GDM1 (cell line): ENCODE data around the gene DNAH17.

Experiments used
- DNase-seq: peaks from one replicate; lab custom pipeline; 2025; lab: John Stamatoyannopoulos, UW

The DNAH17 gene

DNA sequence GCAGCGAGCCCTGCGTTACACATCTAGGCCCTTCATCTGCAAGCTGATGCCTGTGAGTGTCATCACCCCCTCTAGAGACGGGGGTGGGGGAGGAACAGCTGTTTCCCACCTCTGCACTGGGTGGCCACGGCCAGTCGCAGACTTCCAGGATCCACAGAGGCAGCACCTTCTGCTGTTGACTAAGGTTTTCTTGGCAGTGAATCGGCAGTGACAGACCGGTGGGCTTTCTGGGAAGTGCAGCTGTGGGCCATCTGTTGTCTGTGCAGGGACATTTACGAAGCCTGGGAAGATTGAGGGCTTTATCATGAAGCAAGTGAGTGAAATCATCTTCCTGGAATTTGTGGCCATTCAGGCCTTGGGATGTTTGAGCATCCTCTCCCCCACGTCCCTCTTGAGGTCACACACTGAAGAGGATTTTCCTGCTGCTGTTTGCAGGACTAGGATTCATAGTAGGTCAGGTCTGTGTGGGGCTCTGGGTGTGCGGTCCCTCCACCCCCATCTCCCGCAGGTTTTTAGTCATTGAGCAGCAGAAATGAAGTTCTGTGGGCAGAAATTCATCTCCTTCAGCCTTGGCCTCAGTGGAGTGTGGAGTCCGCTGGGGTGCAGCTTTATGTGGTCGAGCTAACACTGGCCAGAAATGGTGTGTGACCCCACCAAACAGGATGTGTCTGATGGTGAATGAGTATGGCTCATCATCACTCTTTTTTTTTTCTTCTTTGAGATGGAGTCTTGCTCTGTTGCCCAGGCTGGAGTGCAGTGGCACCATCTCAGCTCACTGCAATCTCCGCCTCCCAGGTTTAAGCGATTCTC lies 186.8 kb downstream of the DNAH17 start:
- DNase-seq, result no peak

DNA sequence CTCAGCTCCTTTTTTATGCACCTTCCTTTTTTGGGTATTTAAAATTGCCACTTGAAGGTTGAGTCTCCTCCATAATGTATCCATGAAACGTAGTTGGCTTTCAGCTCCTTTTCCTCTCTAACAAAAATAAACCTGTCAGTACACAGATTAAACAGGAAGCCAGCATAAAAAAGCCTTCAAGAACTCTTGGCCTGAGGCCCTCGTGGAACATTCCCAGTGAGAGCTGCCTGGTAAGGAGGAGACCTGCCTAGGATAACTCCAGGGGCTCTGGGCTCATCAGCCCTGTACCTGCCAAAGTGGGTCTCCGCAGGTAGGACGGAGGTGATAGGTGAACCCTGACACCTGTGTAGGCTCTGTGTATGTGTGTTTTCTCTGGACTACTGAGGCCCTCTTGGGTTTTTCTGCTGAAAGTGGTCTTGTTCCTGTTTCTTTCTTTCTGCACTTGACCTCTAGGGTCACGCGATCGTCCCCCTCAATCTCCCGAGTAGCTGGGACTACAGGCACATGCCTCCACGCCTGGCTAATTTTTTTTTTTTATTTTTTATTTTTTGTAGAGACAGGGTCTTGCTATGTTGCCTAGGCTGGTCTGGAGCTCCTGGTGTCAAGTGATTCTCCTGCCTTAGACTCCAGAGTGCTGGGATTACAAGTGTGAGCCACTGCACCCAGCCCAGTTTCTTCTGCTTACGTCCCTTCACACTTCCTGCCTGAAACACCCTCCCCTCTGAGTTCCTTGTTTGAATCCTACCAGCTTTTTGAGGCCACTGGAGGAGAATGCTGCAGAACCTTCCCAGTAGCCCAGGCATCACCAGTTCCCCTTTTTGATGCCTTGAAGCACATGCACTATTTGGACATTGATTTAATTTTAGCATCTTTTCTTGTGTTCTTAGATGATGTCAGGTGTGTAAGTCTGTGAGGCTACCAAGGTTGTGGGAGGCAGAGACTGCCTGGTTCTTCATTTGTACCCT lies 188.9 kb downstream of the DNAH17 start:
- peak; percentile 66 for DNase-seq

DNA sequence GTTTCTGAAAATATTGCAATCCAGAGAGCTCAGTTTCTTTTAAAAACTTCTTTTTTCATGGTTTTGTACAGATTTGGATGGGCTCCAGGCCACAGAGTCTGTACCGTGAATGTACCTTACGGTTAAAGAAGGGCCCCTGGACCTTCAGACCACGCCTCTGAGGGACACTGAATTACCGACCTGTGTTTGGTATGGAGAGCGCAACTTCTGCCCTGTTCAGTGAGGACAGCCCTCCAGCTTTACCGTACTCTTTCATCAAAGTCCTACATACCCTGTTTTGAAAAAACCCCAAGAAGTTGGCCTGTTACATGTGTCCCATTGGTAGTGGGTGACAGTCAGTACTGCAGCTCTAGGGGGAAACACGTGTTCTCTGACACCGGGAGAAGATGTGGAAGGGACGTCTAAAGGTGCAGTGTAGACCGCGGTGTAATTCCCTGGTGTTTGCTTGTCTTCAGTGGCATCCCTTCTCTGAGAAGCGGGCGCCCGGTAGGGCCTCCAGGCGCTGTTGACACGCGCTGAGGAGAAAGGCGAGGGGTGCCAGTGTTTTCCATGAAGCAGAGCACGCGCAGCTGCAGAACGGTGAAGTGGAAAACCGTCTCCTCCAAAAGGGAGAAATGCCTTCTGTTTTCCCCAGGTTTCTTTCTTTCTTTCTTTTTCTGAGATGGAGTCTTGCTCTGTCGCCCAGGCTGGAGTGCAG lies 192.6 kb downstream of the DNAH17 start:
- DNase-seq, result no peak

DNA sequence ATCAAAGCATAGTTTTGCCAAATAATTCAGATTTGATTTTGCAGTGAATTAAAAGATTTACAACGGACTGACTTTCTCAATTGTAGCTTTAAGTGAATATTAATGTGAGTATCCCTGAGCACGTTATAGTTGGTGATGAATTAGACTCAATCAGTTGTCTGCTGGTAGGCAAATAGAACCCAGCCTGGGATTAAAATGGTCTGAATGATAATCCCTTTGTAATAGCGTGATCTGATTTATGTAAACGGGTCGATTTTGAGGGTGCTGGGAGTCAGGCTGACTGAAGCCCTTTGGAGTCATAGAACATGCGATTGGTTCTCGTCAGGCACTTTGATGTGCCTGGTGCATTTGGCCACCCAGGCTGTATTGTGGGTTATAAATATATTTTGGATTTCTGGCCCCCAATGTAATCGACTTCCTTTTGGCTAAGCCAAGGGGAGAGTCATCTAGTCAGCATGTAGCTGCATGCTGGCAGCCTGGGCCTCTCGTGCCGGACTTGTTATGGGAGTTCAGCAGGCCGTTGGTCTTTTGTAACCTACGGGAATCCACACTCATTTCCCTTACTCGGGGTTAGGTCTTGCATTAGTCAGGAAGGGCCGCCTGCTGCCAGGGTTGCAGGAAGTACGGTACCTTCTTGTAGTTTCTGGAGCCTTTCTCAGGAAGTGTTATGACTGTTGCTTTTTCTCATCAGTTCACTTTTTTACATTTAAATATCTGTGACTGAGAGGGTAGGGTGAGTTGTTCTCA lies 193.3 kb downstream of the DNAH17 start:
- DNase-seq, result peak; percentile 56

DNA sequence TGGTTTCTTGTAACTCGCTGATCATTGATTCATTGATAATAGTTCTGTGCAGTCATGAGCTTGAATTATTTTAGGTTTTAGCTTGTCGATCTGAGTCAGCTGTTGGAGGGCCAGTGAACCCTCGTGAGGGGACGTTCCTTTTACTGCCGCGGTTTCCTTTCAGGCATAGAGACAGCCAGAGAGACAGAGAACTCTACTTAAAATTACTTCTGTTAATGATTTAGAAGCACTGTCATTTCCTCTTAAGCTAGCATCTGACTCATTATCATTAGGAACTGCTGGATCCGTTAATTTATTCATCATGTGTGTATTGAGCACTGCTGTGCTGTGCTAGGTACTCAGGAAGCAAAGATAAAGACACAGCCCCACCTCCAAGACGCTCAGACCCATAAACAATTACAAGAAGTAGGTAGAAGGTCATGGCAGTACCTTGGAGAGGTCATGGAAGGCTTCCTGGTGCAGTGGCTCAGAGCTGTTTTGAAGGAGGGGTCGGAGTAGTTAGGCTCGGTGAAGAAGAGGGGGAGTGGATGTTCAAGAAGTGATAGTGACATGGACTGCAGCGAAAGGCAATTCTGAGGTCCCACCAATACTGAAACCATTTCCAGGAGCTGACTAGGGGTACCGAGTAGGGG lies 195.5 kb downstream of the DNAH17 start:
- DNase-seq, result peak; percentile 21

DNA sequence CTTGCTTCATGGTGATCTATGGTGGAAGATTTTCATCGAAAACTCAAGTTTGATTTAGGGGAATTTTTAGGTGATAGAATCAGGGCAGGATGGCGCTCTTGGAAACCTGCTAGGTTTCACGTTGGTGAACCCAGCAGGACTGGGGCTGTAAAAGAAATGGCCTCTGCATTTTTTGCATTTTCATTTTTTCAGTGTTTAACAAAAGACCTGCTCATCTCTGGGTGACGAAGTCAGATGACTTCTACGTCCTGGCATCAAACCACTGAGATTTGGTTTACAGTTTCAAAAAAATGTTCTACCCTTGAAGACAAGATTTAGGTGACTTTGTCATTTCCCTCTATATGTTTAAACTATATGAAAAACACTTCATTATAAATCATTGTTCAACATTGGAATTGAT lies 196.8 kb downstream of the DNAH17 start:
- DNase-seq, result no peak

DNA sequence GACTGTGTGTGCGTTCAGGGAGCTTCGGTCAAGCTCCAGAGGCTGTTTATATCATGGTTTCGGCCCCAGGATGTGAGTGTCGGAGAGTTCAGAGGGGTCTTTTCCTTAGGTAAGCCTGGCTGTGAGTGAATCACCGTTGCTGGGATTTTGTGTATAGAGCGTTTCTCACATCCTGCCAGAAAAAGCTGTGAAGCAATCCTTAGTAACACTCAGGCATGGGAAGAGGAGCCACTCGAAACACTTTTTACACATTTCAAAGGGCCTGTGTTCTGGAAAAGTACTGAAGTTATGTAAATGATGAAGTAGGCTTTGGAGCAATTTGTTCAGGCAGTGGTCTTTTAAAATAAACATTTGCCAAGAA lies 198.1 kb downstream of the DNAH17 start:
- DNase-seq, result no peak

DNA sequence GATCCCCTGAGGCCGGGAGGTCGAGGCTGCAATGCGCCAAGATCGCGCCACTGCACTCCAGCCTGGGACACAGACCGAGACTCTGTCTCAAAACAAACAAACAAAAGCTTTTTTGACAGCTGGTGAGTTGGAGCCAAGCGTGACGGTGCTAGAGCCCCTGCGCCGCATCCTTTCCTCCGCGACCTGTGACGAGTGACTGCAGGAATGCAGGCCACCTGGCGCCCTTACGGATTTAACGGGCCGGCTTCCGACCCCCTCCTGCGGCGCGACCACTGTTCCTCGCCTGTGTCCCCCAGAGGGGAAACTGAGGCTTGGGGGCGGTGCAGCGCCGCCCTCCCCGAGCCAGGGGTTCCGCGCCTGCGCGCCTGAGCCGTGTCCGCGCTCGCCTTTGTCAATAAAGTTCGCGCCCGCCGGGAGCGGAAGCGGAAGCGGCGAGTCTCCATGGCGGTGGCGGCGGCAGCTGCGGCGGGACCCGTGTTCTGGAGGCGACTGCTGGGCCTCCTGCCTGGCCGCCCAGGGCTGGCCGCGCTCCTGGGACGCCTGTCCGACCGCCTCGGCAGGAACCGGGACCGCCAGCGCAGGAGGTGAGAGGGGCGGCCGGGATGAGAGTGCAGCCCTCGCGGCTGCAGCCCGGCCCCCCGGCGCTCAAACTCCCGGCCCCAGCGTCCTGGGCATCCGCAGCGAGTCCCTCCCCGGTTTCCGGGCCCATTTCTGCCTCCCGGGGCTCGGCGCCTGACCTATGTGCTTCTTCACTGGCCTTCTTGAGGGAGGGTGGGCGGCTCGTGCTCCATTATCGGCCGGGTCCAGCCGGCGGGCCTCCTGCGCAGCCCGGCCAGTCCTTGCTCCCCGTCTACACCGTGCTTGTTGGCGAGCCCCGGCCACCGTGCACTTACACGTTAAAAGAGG lies 198.7 kb downstream of the DNAH17 start, which contains the start of gene PGS1:
Gene PGS1 (plus strand): TSS at position 425 of the 906 bp plus-strand sequence. CDS start 17 bp downstream, at position 442.
- peak; percentile 64 for DNase-seq

DNA sequence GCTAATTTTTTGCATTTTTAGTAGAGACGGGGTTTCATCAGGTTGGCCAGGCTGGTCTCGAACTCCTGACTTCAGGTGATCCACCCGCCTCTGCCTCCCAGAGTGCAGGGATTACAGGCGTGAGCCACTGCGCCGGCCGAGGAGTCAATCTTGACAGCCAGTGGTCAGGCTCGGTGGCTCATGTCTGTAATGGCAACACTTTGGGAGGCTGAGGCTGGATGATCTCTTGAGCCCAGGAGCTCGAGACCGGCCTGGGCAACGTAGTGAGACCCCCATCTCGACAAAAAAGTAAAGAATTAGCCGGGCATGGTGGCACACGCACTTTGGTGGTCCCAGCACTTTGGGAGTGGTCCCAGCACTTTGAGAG lies 199.4 kb downstream of the DNAH17 start:
- DNase-seq, result no peak

DNA sequence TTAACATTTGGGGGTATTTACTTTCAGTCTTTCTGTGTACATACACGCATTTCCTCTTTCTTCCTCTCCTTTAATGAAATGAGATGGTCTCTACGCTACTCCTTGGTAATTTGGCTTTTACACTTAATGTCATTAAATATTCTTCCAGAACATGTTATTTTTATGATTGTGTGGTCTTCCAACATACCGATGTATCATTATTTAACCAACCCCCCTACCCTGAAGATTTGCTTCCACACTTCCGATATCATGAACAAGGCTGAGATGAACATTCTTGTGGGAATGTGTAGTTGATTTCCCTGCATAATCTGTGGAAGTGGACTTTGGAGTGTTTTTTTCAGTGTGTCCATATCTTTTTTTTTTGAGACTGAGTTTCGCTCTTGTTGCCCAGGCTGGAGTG lies 201.0 kb downstream of the DNAH17 start:
- no peak for DNase-seq

DNA sequence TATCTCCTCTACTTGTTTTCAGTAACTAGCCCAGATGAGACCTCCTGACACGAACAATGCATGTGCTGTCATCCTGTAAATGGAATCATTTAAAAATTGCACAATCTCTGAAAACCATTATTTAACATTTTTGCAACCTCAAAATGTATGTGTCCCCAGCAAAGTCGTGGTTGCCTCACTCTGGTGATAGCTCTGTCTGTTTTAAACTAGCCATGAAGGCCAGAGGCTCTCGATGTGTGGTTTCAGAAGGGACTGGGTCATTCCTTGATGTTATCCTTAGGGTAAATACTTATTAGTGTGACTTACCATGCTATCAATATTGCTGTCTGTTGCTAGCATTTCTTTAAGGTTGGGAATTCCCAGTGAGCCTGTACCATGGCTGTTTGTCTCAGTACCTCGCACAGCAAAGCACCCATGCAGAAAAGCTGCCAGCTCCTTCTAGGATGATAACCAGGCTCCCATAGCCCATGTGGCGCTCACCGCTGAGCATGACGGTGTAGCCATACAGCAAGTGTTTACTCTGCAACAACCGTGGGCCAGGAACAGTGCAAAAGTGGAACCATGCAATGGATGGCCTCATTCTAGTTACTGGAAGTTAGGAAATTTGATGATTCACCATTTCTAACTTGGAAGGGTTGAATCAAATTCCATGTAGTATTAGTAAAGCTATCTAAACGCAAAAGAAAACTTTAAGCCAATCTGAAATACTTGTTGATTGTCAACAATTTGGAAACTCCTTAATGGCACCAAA lies 201.6 kb downstream of the DNAH17 start:
- DNase-seq, result no peak

DNA sequence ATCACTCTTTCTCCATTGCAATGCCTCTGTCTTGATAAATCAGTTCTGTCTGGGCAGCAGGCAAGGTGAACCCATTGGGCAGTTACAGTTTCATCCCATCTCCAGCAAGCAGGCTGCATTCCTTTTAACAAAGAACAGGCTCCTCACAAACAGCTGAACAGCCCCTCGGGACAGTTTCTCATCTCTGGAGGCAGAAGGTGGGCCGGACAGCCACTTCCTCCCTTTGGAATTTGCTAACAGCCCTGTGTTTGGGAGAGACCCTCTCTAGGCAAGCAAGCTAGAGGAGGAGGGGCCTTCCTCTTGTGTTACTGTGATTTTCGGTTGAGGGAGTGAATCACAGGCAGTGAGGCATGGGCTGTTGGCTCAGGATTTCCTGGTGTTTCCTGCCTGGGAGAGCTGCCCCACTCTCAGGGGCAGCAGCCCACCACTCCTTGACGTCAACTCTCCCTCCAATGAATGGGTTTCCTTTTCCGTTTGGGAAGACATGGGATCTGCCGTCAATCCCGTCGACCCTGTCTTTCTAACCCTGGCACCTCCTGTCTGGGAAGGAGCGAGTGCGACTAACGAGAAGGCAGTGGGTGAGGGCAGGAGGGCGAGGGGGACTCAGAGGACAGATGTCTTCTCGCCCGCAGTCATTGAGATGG lies 202.4 kb downstream of the DNAH17 start:
- DNase-seq, result no peak

DNA sequence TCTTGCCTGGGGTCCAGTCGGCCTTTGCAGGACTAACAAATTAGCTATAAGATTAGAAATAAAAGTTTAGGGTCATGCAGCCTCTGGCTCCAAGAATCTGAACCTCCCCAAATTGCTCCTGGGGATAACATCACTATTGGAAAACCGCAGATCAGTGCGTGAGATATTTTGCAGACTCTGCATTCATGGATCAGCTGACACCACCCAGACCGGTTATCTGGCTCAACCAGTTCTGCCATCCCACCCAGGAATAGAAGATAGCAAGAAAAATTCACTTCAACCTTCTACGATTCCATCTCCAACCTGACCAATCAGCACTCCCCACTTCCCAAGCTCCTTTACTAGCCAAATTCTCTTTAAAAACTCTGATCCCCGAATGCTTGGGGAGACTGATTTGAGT lies 203.0 kb downstream of the DNAH17 start:
- no peak for DNase-seq
